H1 (cell line): ENCODE measurements around the gene MAD2L2. TPM values are rescaled to one million over a fixed set of nuclear protein-coding genes. Genes with fewer than 3 reads are reported as not detected.

Experiments
- CTCF ChIA-PET: fragments of 300-600 bp; sonication (Branson Sonifier 250); formaldehyde crosslinking; loops from one replicate; lab custom pipeline; 2021; ENCODE audit not compliant: partially characterized antibody; lab: Charles Lee
- POLR2A ChIA-PET: fragments of 300-600 bp; sonication (Branson Sonifier 250); formaldehyde crosslinking; loops from one replicate; lab custom pipeline; 2021; ENCODE audit warnings: inconsistent platforms; ENCODE audit not compliant: partially characterized antibody; lab: Charles Lee
- DNase-seq, 2 experiments: peaks; one replicate each; pipeline versions ENCODE4 v3.0.0 to v3.0.0-alpha.2; 2010 to 2022; ENCODE audit warnings: low spot score in 2 of 2, low read depth in 1 of 2, mixed read lengths in 1 of 2
- FAIRE-seq: peaks from 2 replicates; lab custom pipeline; 2011; peaks lifted over from hg19 to GRCh38; lab: Jason Lieb, UNC
- H2AFZ ChIP-seq: 2 replicates; pipeline ENCODE4 v1.8.1; 2012; ENCODE audit warnings: low read length, inconsistent platforms
- H2AK5ac ChIP-seq: 2 replicates; pipeline ENCODE4 v1.6.1; 2013; ENCODE audit warnings: low read depth, low read length
- H2BK120ac ChIP-seq: replicated peaks from 2 replicates; pipeline ENCODE3; 2013; ENCODE audit warnings: low read depth, low read length, inconsistent platforms
- H2BK12ac ChIP-seq: 2 replicates; pipeline ENCODE4 v1.6.1; 2013; ENCODE audit warnings: low read depth, low read length
- H2BK15ac ChIP-seq: 2 replicates; pipeline ENCODE4 v1.6.1; 2013; ENCODE audit warnings: low read length
- H2BK20ac ChIP-seq: 2 replicates; pipeline ENCODE4 v1.6.1; 2013; ENCODE audit warnings: low read length
- H2BK5ac ChIP-seq: 2 replicates; pipeline ENCODE4 v1.6.1; 2013; ENCODE audit warnings: low read depth, low read length
- H3K14ac ChIP-seq: 2 replicates; pipeline ENCODE4 v1.6.1; 2013; ENCODE audit warnings: inconsistent platforms; ENCODE audit not compliant: insufficient read length
- H3K18ac ChIP-seq: 2 replicates; pipeline ENCODE4 v1.6.1; 2013; ENCODE audit warnings: low read length; ENCODE audit errors: extremely low read depth
- H3K23ac ChIP-seq: 2 replicates; pipeline ENCODE4 v1.6.1; 2013; ENCODE audit warnings: inconsistent platforms; ENCODE audit not compliant: insufficient read length
- H3K23me2 ChIP-seq: 2 replicates; pipeline ENCODE4 v1.6.1; 2013; ENCODE audit warnings: low read depth, low read length
- H3K27ac ChIP-seq: 2 replicates; pipeline ENCODE4 v1.6.1; 2011; ENCODE audit warnings: low read depth, low read length, inconsistent platforms
- H3K27me3 ChIP-seq, 4 experiments: replicated peaks in 1 of 4; 1 replicate in 1 of 4; 2 replicates in 3 of 4; pipeline versions ENCODE4 v1.6.1 to v1.8.1; 2011 to 2013; ENCODE audit warnings: low read length in 3 of 4, mild to moderate bottlenecking in 3 of 4, inconsistent platforms in 2 of 4, mixed read lengths in 2 of 4, moderate library complexity in 1 of 4; ENCODE audit not compliant: control insufficient read depth in 3 of 4, insufficient read depth in 3 of 4; ENCODE audit errors: extremely low read depth in 1 of 4
- H3K36me3 ChIP-seq, 4 experiments: 2 replicates each; pipeline versions ENCODE4 v1.6.1 to v1.8.1; 2011 to 2013; ENCODE audit warnings: mild to moderate bottlenecking in 4 of 4, low read length in 3 of 4, moderate library complexity in 2 of 4, control low read depth in 1 of 4, inconsistent platforms in 1 of 4; ENCODE audit not compliant: insufficient read depth in 4 of 4, control insufficient read depth in 2 of 4
- H3K4ac ChIP-seq: replicated peaks from 2 replicates; pipeline ENCODE3; 2013; ENCODE audit warnings: low read length, low read depth, mixed read lengths, inconsistent platforms; ENCODE audit not compliant: insufficient read length
- H3K4me1 ChIP-seq, 4 experiments: replicated peaks in 1 of 4; 1 replicate in 1 of 4; 2 replicates in 3 of 4; pipeline versions ENCODE4 v1.6.1 to v1.8.1; 2011 to 2013; ENCODE audit warnings: low read length in 3 of 4, inconsistent platforms in 2 of 4, mixed read lengths in 1 of 4; ENCODE audit not compliant: insufficient read depth in 4 of 4, control insufficient read depth in 3 of 4
- H3K4me2 ChIP-seq, 2 experiments: 2 replicates each; pipeline versions ENCODE4 v1.6.1 to v1.8.1; 2011 to 2013; ENCODE audit warnings: low read depth in 2 of 2, low read length in 2 of 2, control low read depth in 1 of 2, inconsistent platforms in 1 of 2, mild to moderate bottlenecking in 1 of 2; ENCODE audit not compliant: insufficient read depth in 1 of 2
- H3K4me3 ChIP-seq, 4 experiments: fragments of 200-600, 300-600 bp in 1 of 4; sonication (generic), shearing (Covaris generic), sonication (Bioruptor Twin) in 1 of 4; 2 replicates each; pipeline versions ENCODE4 v1.5.1 to v1.8.1; 2011 to 2016; ENCODE audit warnings: low read length in 4 of 4, low read depth in 3 of 4, control low read depth in 2 of 4, inconsistent platforms in 2 of 4, mild to moderate bottlenecking in 2 of 4, mixed read lengths in 1 of 4, moderate library complexity in 1 of 4; ENCODE audit not compliant: insufficient read depth in 2 of 4; ENCODE audit errors: extremely low read depth in 1 of 4
- H3K56ac ChIP-seq: replicated peaks from 2 replicates; pipeline ENCODE3; 2013; ENCODE audit warnings: low read depth, mild to moderate bottlenecking, mixed read lengths, low read length, inconsistent platforms; ENCODE audit not compliant: insufficient read length
- H3K79me1 ChIP-seq: 2 replicates; pipeline ENCODE4 v1.6.1; 2013; ENCODE audit warnings: low read depth, low read length, control low read depth
- H3K79me2 ChIP-seq, 2 experiments: 2 replicates each; pipeline versions ENCODE4 v1.6.1 to v1.8.1; 2012 to 2013; ENCODE audit warnings: low read length in 2 of 2, mild to moderate bottlenecking in 2 of 2, inconsistent platforms in 1 of 2; ENCODE audit not compliant: insufficient read depth in 2 of 2, control insufficient read depth in 1 of 2
- H3K9ac ChIP-seq, 4 experiments: replicated peaks in 1 of 4; 1 replicate in 1 of 4; 2 replicates in 3 of 4; pipeline versions ENCODE4 v1.6.1 to v1.8.1; 2011 to 2013; ENCODE audit warnings: low read depth in 3 of 4, low read length in 3 of 4, control low read depth in 2 of 4, mild to moderate bottlenecking in 2 of 4, moderate library complexity in 2 of 4, inconsistent platforms in 1 of 4; ENCODE audit errors: extremely low read depth in 1 of 4
- H3K9me3 ChIP-seq, 2 experiments: 2 replicates each; pipeline versions ENCODE4 v1.6.1 to v1.8.1; 2012 to 2013; ENCODE audit warnings: mild to moderate bottlenecking in 2 of 2, moderate library complexity in 2 of 2, control low read depth in 1 of 2, inconsistent platforms in 1 of 2, low read depth in 1 of 2, low read length in 1 of 2, mixed read lengths in 1 of 2; ENCODE audit not compliant: insufficient read depth in 2 of 2
- H4K20me1 ChIP-seq, 2 experiments: replicated peaks in 1 of 2; 2 replicates each; pipeline versions ENCODE3 to v1.8.1; 2011 to 2013; ENCODE audit warnings: inconsistent platforms in 2 of 2, low read length in 2 of 2, mild to moderate bottlenecking in 1 of 2; ENCODE audit not compliant: insufficient read depth in 2 of 2, control insufficient read depth in 1 of 2
- H4K5ac ChIP-seq: 2 replicates; pipeline ENCODE4 v1.6.1; 2013; ENCODE audit warnings: low read length, low read depth, mixed read lengths, inconsistent platforms; ENCODE audit not compliant: insufficient read length
- H4K8ac ChIP-seq: 2 replicates; pipeline ENCODE4 v1.8.0; 2013; ENCODE audit warnings: mild to moderate bottlenecking, moderate library complexity, low read length, inconsistent platforms; ENCODE audit not compliant: insufficient read depth; ENCODE audit errors: extremely low read depth
- H4K91ac ChIP-seq: replicated peaks from 2 replicates; pipeline ENCODE3; 2013; ENCODE audit warnings: low read length, mixed read lengths, inconsistent platforms; ENCODE audit not compliant: insufficient read length
- CHD1 ChIP-seq: IDR thresholded peaks from 2 replicates; pipeline ENCODE4 v1.6.1; 2012; ENCODE audit warnings: low read depth, low read length, improper control_type of control experiment
- EGR1 ChIP-seq: IDR thresholded peaks from 2 replicates; pipeline ENCODE4 v1.6.1; 2011; ENCODE audit warnings: low read depth, low read length, borderline replicate concordance
- EP300 ChIP-seq, 2 experiments: IDR thresholded peaks; 1 replicate in 1 of 2; 2 replicates in 1 of 2; pipeline ENCODE4 v1.6.1; 2011 to 2012; ENCODE audit warnings: low read depth in 2 of 2, low read length in 2 of 2, mild to moderate bottlenecking in 2 of 2, borderline replicate concordance in 1 of 2, inconsistent platforms in 1 of 2, moderate library complexity in 1 of 2
- EZH2 ChIP-seq: fragments of 200-600 bp; sonication (generic); IDR thresholded peaks from 2 replicates; pipeline ENCODE4 v1.7.1; 2012; ENCODE audit warnings: low read depth, mild to moderate bottlenecking, moderate library complexity, low read length, inconsistent platforms; ENCODE audit not compliant: severe bottlenecking
- KDM5A ChIP-seq: fragments of 200-600 bp; IDR thresholded peaks from 2 replicates; pipeline ENCODE4 v1.7.1; 2012; ENCODE audit warnings: mild to moderate bottlenecking, low read length, inconsistent platforms, mixed read lengths
- NRF1 ChIP-seq: IDR thresholded peaks from 2 replicates; pipeline ENCODE4 v1.6.1; 2011; ENCODE audit warnings: mild to moderate bottlenecking, low read depth, low read length, improper control_type of control experiment
- POLR2AphosphoS5 ChIP-seq: IDR thresholded peaks from 2 replicates; pipeline ENCODE4 v1.6.1; 2011; ENCODE audit warnings: low read depth, low read length
- RBBP5 ChIP-seq: IDR thresholded peaks from 2 replicates; pipeline ENCODE4 v1.7.1; 2012; ENCODE audit warnings: low read depth, mild to moderate bottlenecking, inconsistent platforms, low read length, moderate library complexity, borderline replicate concordance
- SAP30 ChIP-seq: fragments of 300-600 bp; sonication (generic); IDR thresholded peaks from 2 replicates; pipeline ENCODE4 v1.7.1; 2012; ENCODE audit warnings: low read length, moderate library complexity, mild to moderate bottlenecking, inconsistent platforms; ENCODE audit not compliant: insufficient read depth, insufficient replicate concordance
- SP2 ChIP-seq: IDR thresholded peaks from 2 replicates; pipeline ENCODE4 v1.6.1; 2012; ENCODE audit warnings: mild to moderate bottlenecking, low read length, inconsistent platforms
- SP4 ChIP-seq: IDR thresholded peaks from 2 replicates; pipeline ENCODE4 v1.6.1; 2012; ENCODE audit warnings: low read length, inconsistent platforms
- TBP ChIP-seq: IDR thresholded peaks from 2 replicates; pipeline ENCODE4 v1.6.1; 2011; ENCODE audit warnings: low read depth, low read length, improper control_type of control experiment
- TEAD4 ChIP-seq: IDR thresholded peaks from 2 replicates; pipeline ENCODE4 v1.6.1; 2012; ENCODE audit warnings: low read depth, low read length, inconsistent platforms, mixed read lengths
- WGBS, 2 experiments: shearing (Covaris generic) in 1 of 2; methylation state at CpG; one replicate each; pipeline versions ENCODE4 v1.1.6 to v1.1.7; 2013 to 2015; ENCODE audit warnings: low lambda C conversion rate in 2 of 2, mixed read lengths in 2 of 2, inconsistent platforms in 1 of 2, low coverage in 1 of 2, missing lambda C conversion rate in 1 of 2; ENCODE audit not compliant: insufficient replicate concordance in 2 of 2, insufficient coverage in 1 of 2, insufficient read length in 1 of 2; ENCODE audit errors: extremely low coverage in 1 of 2, missing lambda C conversion rate in 1 of 2; 5-methylcytosine and 5-hydroxymethylcytosine counted together
- polyA plus RNA-seq, 7 experiments: library from polyadenylated mRNA; depleted of rRNA in 3 of 7; stranded (reverse) in 5 of 7; unstranded in 2 of 7; fragments of >200 nt in 5 of 7; fragments of 200-250 nt in 2 of 7; gene quantifications; 1 replicate in 5 of 7; 2 replicates in 1 of 7; 4 replicates in 1 of 7; pipeline versions ENCODE4 v1.2.1 to v1.2.3, GENCODE V29; 2011 to 2013; ENCODE audit warnings: missing spikeins in 2 of 7, mixed read lengths in 2 of 7
- total RNA-seq: library from RNA; stranded (reverse); fragmentation: NEBNext Ultra II Directional; extraction: Animal tissue kit (Norgen Biotek cat#: 25700); gene quantifications from 2 replicates; pipeline ENCODE4 v1.2.1, GENCODE V29; 2021

The MAD2L2 gene
- total and polyA plus RNA-seq, 2 of the 8 experiments (the other 6 are each of a cell fraction or from before 2014, with no cell fraction given) = 310 to 469 TPM

DNA sequence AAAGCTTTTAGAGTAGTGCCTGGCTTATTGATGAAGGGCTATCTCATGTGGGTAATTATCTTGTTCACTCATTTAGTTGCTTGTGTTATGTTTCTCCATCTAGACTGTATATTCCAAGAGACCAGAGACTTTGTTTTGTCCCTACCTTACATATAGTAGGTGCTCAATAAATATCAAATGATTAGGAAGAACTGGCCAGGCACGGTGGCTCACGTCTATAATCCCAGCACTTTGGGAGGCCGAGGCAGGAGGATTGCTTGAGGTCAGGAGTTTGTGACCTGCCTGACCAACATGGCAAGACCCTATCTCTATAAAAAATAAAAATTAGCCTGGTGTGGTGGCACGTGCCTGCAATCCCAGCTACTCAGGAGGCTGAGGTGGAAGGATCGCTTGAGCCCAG, 35.7 kb downstream of the MAD2L2 start:
- no peak overlapping the region for H3K27ac ChIP-seq
- ChIA-PET POLR2A (interaction anchor here (0.5 to 1.2 kb wide), 5 partner anchors 8 to 614 kb away, joined by 3 to 4 read pairs (median 3); no protein-coding TSS in a partner anchor), CTCF (interaction anchor here (0.6 to 6.3 kb wide), 49 partner anchors 8 to 404 kb away, joined by 3 to 66 read pairs (median 4); partner anchors contain the start of genes AGTRAP, DISP3 and FBXO6)
- no peaks in the 10 kb centered on the region; a peak in 1 of 8 replicates for H3K36me3 ChIP-seq
- H2AK5ac ChIP-seq = no peak overlapping the region
- no peaks in the 10 kb centered on the region for H3K9me3 ChIP-seq
- H4K5ac ChIP-seq = no peak overlapping the region
- H2BK20ac ChIP-seq = no peak overlapping the region
- no peak overlapping the region for H3K18ac ChIP-seq
- no peak overlapping the region for H3K4me3 ChIP-seq
- H3K9ac ChIP-seq = no peak overlapping the region
- H2BK15ac ChIP-seq = no peak overlapping the region
- H4K8ac ChIP-seq = no peak overlapping the region
- H3K4me2 ChIP-seq = no peak overlapping the region
- no peak overlapping the region for H4K91ac ChIP-seq
- no peak for FAIRE-seq
- no peak overlapping the region for H2BK12ac ChIP-seq
- no peaks in the 10 kb centered on the region for H3K79me2 ChIP-seq
- H3K79me1 ChIP-seq = no peaks in the 10 kb centered on the region
- no peak overlapping the region for H2AFZ ChIP-seq
- no peak overlapping the region for H2BK120ac ChIP-seq
- no peak overlapping the region for H3K23ac ChIP-seq
- H3K4me1 ChIP-seq = peaks cover 0 to 16% (median 12%) of the 10 kb centered on the region in 4 experiments; a peak in 6 of 7 replicates
- 93% methylated on average over 5 of the region's 5 CpGs; no CpG with 5 or more reads in 1 of the 2 experiments for WGBS, 2 experiments
- H3K23me2 ChIP-seq = no peaks in the 10 kb centered on the region; the same call in 1 of the 2 replicates
- no peaks in the 10 kb centered on the region for H3K27me3 ChIP-seq
- H3K4ac ChIP-seq = no peak overlapping the region
- no peak overlapping the region for H3K14ac ChIP-seq
- H4K20me1 ChIP-seq = peaks cover 1 to 3% of the 10 kb centered on the region in 2 experiments
- H2BK5ac ChIP-seq = no peak overlapping the region
- H3K56ac ChIP-seq = no peak overlapping the region
- no peak for DNase-seq
- TF ChIP-seq RBBP5 (no peak), KDM5A (no peak), SP2 (no peak), EGR1 (no peak), EP300 (IDR thresholded peaks at IDR 0.05; ENCODE audit: borderline replicate concordance in 1 of 2, low read depth in 2 of 2, low read length in 2 of 2) (no peak), CHD1 (no peak), SAP30 (no peak), TEAD4 (no peak), SP4 (no peak), NRF1 (no peak), TBP (no peak), EZH2 (no peak), POLR2AphosphoS5 (no peak)
